CD4-positive, alpha-beta T cell (primary cell): ENCODE data around the gene CSNK1A1. TPM values are rescaled to one million over a fixed set of nuclear protein-coding genes. Genes with fewer than 3 reads are reported as not detected.

ENCODE experiments used
- ATAC-seq: fragments of 200-7000 bp; cut with Tn5 transposase; one replicate; pipeline ENCODE4 v1.10.0; 2022; ENCODE audit warnings: mild to moderate bottlenecking; ENCODE audit not compliant: poor library complexity
- CTCF ChIA-PET: fragments of 350-600 bp; sonication (Branson Sonifier 250); formaldehyde crosslinking; loops from one replicate; lab custom pipeline; 2021; ENCODE audit warnings: antibody characterized with exemption, inconsistent platforms; lab: Charles Lee
- POLR2A ChIA-PET: fragments of 350-600 bp; sonication (Branson Sonifier 250); formaldehyde crosslinking; loops from one replicate; lab custom pipeline; 2021; ENCODE audit warnings: antibody characterized with exemption, inconsistent platforms; lab: Charles Lee
- DNase-seq, 14 experiments: peaks; one replicate each; pipeline ENCODE4 v3.0.0-alpha.2; 2013 to 2020; ENCODE audit warnings: mixed read lengths in 2 of 14
- H3K27ac ChIP-seq, 2 donors: one replicate each; pipeline versions ENCODE4 v1.5.1 to v1.7.0; 2013; ENCODE audit warnings: low read length in 2 of 2, low read depth in 1 of 2, mild to moderate bottlenecking in 1 of 2
- H3K27me3 ChIP-seq, 2 experiments: 1 replicate in 1 of 2; 2 replicates in 1 of 2; pipeline versions ENCODE4 v1.6.1 to v1.7.0; 2013; ENCODE audit warnings: low read length in 2 of 2, control low read depth in 1 of 2, mild to moderate bottlenecking in 1 of 2, moderate library complexity in 1 of 2; ENCODE audit not compliant: insufficient read depth in 2 of 2, control insufficient read depth in 1 of 2
- H3K36me3 ChIP-seq: one replicate; pipeline ENCODE4 v1.6.1; 2013; ENCODE audit warnings: low read length, control low read depth; ENCODE audit not compliant: insufficient read depth
- H3K4me1 ChIP-seq: one replicate; pipeline ENCODE4 v1.6.1; 2013; ENCODE audit warnings: low read length, control low read depth; ENCODE audit not compliant: insufficient read depth
- H3K4me3 ChIP-seq: one replicate; pipeline ENCODE4 v1.5.1; 2013; ENCODE audit warnings: mild to moderate bottlenecking, low read length, moderate library complexity
- H3K9me3 ChIP-seq, 2 experiments: 1 replicate in 1 of 2; 2 replicates in 1 of 2; pipeline versions ENCODE4 v1.6.1 to v1.7.0; 2013; ENCODE audit warnings: low read length in 2 of 2, mild to moderate bottlenecking in 2 of 2, control low read depth in 1 of 2, moderate library complexity in 1 of 2; ENCODE audit not compliant: control insufficient read depth in 1 of 2, insufficient read depth in 1 of 2
- H3K27ac Mint-ChIP-seq: one replicate; pipeline ENCODE4 v1.8.0; 2020; ENCODE audit warnings: mixed read lengths
- H3K27me3 Mint-ChIP-seq: one replicate; pipeline ENCODE4 v1.8.0; 2021; ENCODE audit warnings: mixed read lengths
- H3K36me3 Mint-ChIP-seq: one replicate; pipeline ENCODE4 v1.8.0; 2021; ENCODE audit warnings: low read depth, mixed read lengths
- H3K4me1 Mint-ChIP-seq: one replicate; pipeline ENCODE4 v1.8.0; 2021; ENCODE audit warnings: low read depth, mixed read lengths
- H3K4me3 Mint-ChIP-seq: one replicate; pipeline ENCODE4 v1.8.0; 2020; ENCODE audit warnings: mild to moderate bottlenecking, mixed read lengths
- H3K9me3 Mint-ChIP-seq: one replicate; pipeline ENCODE4 v1.8.0; 2020; ENCODE audit warnings: mixed read lengths
- CTCF ChIP-seq: fragments of 200-600 bp; IDR thresholded peaks from one replicate; pipeline ENCODE4 v1.8.0; 2022; ENCODE audit warnings: antibody characterized with exemption, mild to moderate bottlenecking
- intact Hi-C, 2 experiments: fragments of 100-400 bp; cut with DNase I in 1 of 2; cut with micrococcal nuclease in 1 of 2; formaldehyde crosslinking; loops; one replicate each; pipeline versions ENCODE4 v1.15.1 to v1.9.0; 2023 to 2025; cut with DNase I, micrococcal nuclease
- total RNA-seq, 174 experiments: library from RNA in 2 of 174; stranded (reverse) in 2 of 174; gene quantifications; one replicate each; pipeline ENCODE4 v1.2.3 and lab custom pipeline; 2021 to 2026

Gene CSNK1A1
- total RNA-seq, 2 experiments from 2014 or later = 201 to 217 TPM

- no peak overlapping the region for H3K27ac ChIP-seq
- no peaks in the 10 kb centered on the region for H3K9me3 ChIP-seq
- H3K4me3 ChIP-seq = no peak overlapping the region
- Mint-ChIP-seq H3K4me3 (no peak overlapping the region), H3K27me3 (no peaks in the 10 kb centered on the region), H3K27ac (peak overlapping the region; percentile 37), H3K9me3 (no peaks in the 10 kb centered on the region), H3K4me1 (peaks cover 14% of the 10 kb centered on the region), H3K36me3 (peaks cover 44% of the 10 kb centered on the region)
- H3K36me3 ChIP-seq = peaks cover 39% of the 10 kb centered on the region
- H3K27me3 ChIP-seq = no peaks in the 10 kb centered on the region
- ChIA-PET CTCF (no interaction called here), POLR2A (no interaction called here)
- H3K4me1 ChIP-seq = no peaks in the 10 kb centered on the region
- intact Hi-C loops = loop anchor here in 1 of 2 experiments (5.0 kb wide), 1 partner anchor 59 kb away; the partner anchor contains the start of gene CSNK1A1
- DNase-seq (no peak), ATAC-seq (no peak)
- no peak for TF ChIP-seq CTCF
Measured at GRCh38 chr5:149493316-149493715, 57.9 kb downstream of the CSNK1A1 start.

GRCh38 chr5:149492781-149493180, 58.5 kb downstream of the CSNK1A1 start:
- intact Hi-C loops = loop anchor here in 1 of 2 experiments (5.0 kb wide), 1 partner anchor 60 kb away; the partner anchor contains the start of gene CSNK1A1
- Mint-ChIP-seq H3K4me3 (no peak overlapping the region), H3K9me3 (no peaks in the 10 kb centered on the region), H3K27ac (no peak overlapping the region), H3K4me1 (peaks cover 15% of the 10 kb centered on the region), H3K27me3 (no peaks in the 10 kb centered on the region), H3K36me3 (peaks cover 41% of the 10 kb centered on the region)
- TF ChIP-seq CTCF = no peak
- no peak overlapping the region for H3K27ac ChIP-seq
- no peaks in the 10 kb centered on the region for H3K4me1 ChIP-seq
- H3K9me3 ChIP-seq = no peaks in the 10 kb centered on the region
- ChIA-PET CTCF (no interaction called here), POLR2A (no interaction called here)
- no peak overlapping the region for H3K4me3 ChIP-seq
- no peaks in the 10 kb centered on the region for H3K27me3 ChIP-seq
- peaks cover 34% of the 10 kb centered on the region for H3K36me3 ChIP-seq
- ATAC-seq (no peak), DNase-seq (no peak)

- Mint-ChIP-seq H3K9me3 (no peaks in the 10 kb centered on the region), H3K36me3 (peaks cover 24% of the 10 kb centered on the region), H3K4me1 (peaks cover 15% of the 10 kb centered on the region), H3K27me3 (no peaks in the 10 kb centered on the region), H3K4me3 (no peak overlapping the region), H3K27ac (peak overlapping the region; percentile 34)
- peaks cover 25% of the 10 kb centered on the region for H3K36me3 ChIP-seq
- intact Hi-C loops = loop anchor here in 1 of 2 experiments (5.0 kb wide), 1 partner anchor 61 kb away; the partner anchor contains the start of gene CSNK1A1
- ChIA-PET POLR2A (interaction anchor here (0.6 kb wide), 1 partner anchor 71 kb away, joined by 3 read pairs; no protein-coding TSS in a partner anchor), CTCF (no interaction called here)
- no peak overlapping the region for H3K27ac ChIP-seq
- no peak overlapping the region for H3K4me3 ChIP-seq
- DNase-seq = no peak
- H3K9me3 ChIP-seq = no peaks in the 10 kb centered on the region
- no peak for ATAC-seq
- no peaks in the 10 kb centered on the region for H3K4me1 ChIP-seq
- no peaks in the 10 kb centered on the region for H3K27me3 ChIP-seq
- no peak for TF ChIP-seq CTCF
Measured at GRCh38 chr5:149490599-149491485, 60.4 kb downstream of the CSNK1A1 start.
